AG04450 (cell line): ENCODE data around the gene CASP7. TPM values are rescaled to one million over a fixed set of nuclear protein-coding genes. Genes with fewer than 3 reads are reported as not detected.

Experiments used
- CTCF ChIA-PET: fragments of 300-600, 350-600 bp; formaldehyde crosslinking; extraction: SDS; loops from one replicate; lab custom pipeline; 2022; ENCODE audit warnings: antibody characterized with exemption, inconsistent platforms; lab: Charles Lee
- POLR2A ChIA-PET: fragments of 350-600 bp; formaldehyde crosslinking; extraction: SDS; loops from one replicate; lab custom pipeline; 2021; ENCODE audit warnings: antibody characterized with exemption, inconsistent platforms; lab: Yijun Ruan, JAX
- DNase-seq: peaks from one replicate; pipeline ENCODE4 v3.0.0-alpha.2; 2011; ENCODE audit warnings: low read depth, low spot score
- H3K27ac ChIP-seq: one replicate; pipeline ENCODE4 v1.5.1; 2012; ENCODE audit warnings: low read depth, low read length, control low read depth
- H3K27me3 ChIP-seq: one replicate; pipeline ENCODE4 v1.6.0; 2012; ENCODE audit warnings: low read length; ENCODE audit not compliant: control insufficient read depth, insufficient read depth
- H3K4me3 ChIP-seq: 2 replicates; pipeline ENCODE4 v1.5.1; 2011; ENCODE audit warnings: mild to moderate bottlenecking, low read depth, low read length, control low read depth
- H3K9me3 ChIP-seq: 2 replicates; pipeline ENCODE4 v1.5.1; 2012; ENCODE audit warnings: low read length; ENCODE audit not compliant: control insufficient read depth, insufficient read depth
- polyA plus RNA-seq: library from polyadenylated mRNA; depleted of rRNA; stranded (reverse); fragments of >200 nt; gene quantifications from 2 replicates; pipeline ENCODE4 v1.2.3, GENCODE V29; 2011
- TF ChIP-seq, protein P1 (sequence below): IDR thresholded peaks from 2 replicates; pipeline ENCODE4 v1.5.1; 2011; ENCODE audit warnings: low read depth, low read length, control low read depth, inconsistent platforms

CASP7 gene
- polyA plus RNA-seq, 1 experiment: 33.7 TPM

GRCh38 chr10:113695691-113696090, 16.0 kb downstream of the CASP7 start:
- TF ChIP-seq, protein P1, sequence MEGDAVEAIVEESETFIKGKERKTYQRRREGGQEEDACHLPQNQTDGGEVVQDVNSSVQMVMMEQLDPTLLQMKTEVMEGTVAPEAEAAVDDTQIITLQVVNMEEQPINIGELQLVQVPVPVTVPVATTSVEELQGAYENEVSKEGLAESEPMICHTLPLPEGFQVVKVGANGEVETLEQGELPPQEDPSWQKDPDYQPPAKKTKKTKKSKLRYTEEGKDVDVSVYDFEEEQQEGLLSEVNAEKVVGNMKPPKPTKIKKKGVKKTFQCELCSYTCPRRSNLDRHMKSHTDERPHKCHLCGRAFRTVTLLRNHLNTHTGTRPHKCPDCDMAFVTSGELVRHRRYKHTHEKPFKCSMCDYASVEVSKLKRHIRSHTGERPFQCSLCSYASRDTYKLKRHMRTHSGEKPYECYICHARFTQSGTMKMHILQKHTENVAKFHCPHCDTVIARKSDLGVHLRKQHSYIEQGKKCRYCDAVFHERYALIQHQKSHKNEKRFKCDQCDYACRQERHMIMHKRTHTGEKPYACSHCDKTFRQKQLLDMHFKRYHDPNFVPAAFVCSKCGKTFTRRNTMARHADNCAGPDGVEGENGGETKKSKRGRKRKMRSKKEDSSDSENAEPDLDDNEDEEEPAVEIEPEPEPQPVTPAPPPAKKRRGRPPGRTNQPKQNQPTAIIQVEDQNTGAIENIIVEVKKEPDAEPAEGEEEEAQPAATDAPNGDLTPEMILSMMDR: no peak
- Histone ChIP-seq H3K9me3 (peaks cover 16% of the 10 kb centered on the region; the same call in 1 of the 2 replicates), H3K27me3 (no peaks in the 10 kb centered on the region), H3K4me3 (no peak overlapping the region), H3K27ac (no peak overlapping the region)
- POLR2A ChIA-PET: no interaction called here
- no peak for DNase-seq
- CTCF ChIA-PET: interaction anchor here (1.6 kb wide), 1 partner anchor 9 kb away, joined by 7 read pairs; no protein-coding TSS in a partner anchor

- ChIA-PET CTCF (interaction anchor here (3.1 kb wide), 1 partner anchor 18 kb away, joined by 9 read pairs; no protein-coding TSS in a partner anchor), POLR2A (no interaction called here)
- Histone ChIP-seq H3K27me3 (no peaks in the 10 kb centered on the region), H3K27ac (no peak overlapping the region), H3K9me3 (peaks cover 10% of the 10 kb centered on the region; the same call in 1 of the 2 replicates), H3K4me3 (no peak overlapping the region)
- TF ChIP-seq, protein P1: no peak
- no peak for DNase-seq
Observed at GRCh38 chr10:113697595-113697994, 17.9 kb downstream of the CASP7 start.

DNA sequence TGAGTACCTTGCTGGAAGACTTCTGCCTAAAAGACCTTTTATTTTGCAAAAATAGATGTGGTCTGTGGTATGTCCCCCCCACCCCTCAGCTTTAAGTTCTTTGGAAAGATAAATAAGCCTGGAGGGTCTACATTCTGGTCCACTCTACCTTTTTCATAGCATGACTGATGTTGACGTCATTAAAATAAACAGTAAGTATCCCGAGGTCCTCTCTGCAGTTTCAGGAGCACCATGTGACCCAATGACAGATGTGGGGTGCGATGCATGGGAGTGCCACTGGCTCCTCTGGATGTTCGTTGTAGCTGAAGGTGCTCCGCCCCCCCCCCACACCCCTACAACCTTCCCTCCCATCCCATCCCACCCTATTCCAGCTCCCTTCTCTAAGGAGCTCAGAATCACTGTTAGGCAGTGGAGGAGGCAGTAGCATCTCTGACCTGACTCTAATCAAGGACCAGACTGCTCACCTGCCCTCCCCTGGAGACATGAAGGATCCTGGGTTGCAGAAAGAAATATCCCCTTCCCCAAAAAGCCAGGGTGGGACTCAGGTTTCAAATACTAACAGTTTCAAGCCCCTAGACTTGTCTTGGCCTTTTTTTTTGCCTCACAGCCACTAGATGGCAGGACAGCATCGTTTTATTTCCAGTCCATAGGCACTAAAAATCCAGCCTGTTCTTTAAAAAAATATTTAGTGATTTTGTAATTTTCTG, 25.1 kb downstream of the CASP7 start:
- CTCF ChIA-PET: interaction anchor here (0.6 to 3.8 kb wide), 21 partner anchors 8 to 600 kb away, joined by 3 to 52 read pairs (median 5); partner anchors contain the start of gene CASP7
- POLR2A ChIA-PET: no interaction called here

DNA sequence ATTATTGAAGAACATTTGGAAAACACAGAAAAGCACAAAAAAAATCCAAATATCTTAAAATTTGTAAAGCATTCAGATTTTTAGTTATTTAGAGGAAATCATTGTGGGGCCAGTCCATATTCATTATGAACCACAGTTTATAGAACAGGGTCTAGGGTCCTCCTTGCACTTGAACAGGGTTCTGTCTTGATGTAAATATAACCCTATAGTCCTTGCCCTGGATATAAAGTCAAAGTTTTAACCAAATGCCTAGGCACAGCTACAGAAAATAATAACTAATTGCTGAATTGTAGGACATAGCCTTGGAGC, 25.6 kb downstream of the CASP7 start:
- Histone ChIP-seq H3K27ac (no peak overlapping the region), H3K27me3 (no peaks in the 10 kb centered on the region), H3K9me3 (no peaks in the 10 kb centered on the region), H3K4me3 (no peak overlapping the region)
- CTCF ChIA-PET: interaction anchor here (0.6 to 3.8 kb wide), 14 partner anchors 8 to 599 kb away, joined by 3 to 52 read pairs (median 4); no protein-coding TSS in a partner anchor
- DNase-seq: no peak
- POLR2A ChIA-PET: no interaction called here
- TF ChIP-seq, protein P1: no peak

More for the DNA sequence above, 25.1 kb downstream of the CASP7 start:
- Histone ChIP-seq H3K27ac (no peak overlapping the region), H3K27me3 (no peaks in the 10 kb centered on the region), H3K9me3 (no peaks in the 10 kb centered on the region), H3K4me3 (no peak overlapping the region)
- TF ChIP-seq, protein P1: peak; percentile 77
- no peak for DNase-seq

GRCh38 chr10:113706623-113707022, 26.9 kb downstream of the CASP7 start:
- Histone ChIP-seq H3K27ac (no peak overlapping the region), H3K9me3 (no peaks in the 10 kb centered on the region), H3K4me3 (no peak overlapping the region), H3K27me3 (no peaks in the 10 kb centered on the region)
- TF ChIP-seq, protein P1: no peak
- POLR2A ChIA-PET: no interaction called here
- CTCF ChIA-PET: interaction anchor here (1.3 to 3.8 kb wide), 4 partner anchors 27 to 397 kb away, joined by 3 to 52 read pairs (median 4); partner anchors contain the start of gene CASP7
- no peak for DNase-seq
